GM12878 (cell line): ENCODE results near the gene PTPRU. TPM values are rescaled to one million over a fixed set of nuclear protein-coding genes. Genes with fewer than 3 reads are reported as not detected.

ENCODE experiments used
- ATF7 ChIP-seq: fragments of 450-650 bp; IDR thresholded peaks from 2 replicates; pipeline ENCODE4 v1.6.1; 2016; ENCODE audit warnings: low read depth, mild to moderate bottlenecking
- CBFB ChIP-seq: IDR thresholded peaks from 2 replicates; pipeline ENCODE4 v1.6.1; 2016; ENCODE audit warnings: antibody characterized with exemption, low read depth
- CBX5 ChIP-seq: sonication (generic); IDR thresholded peaks from 2 replicates; pipeline ENCODE4 v1.6.1; 2016; ENCODE audit warnings: low read depth, moderate library complexity, mild to moderate bottlenecking, inconsistent platforms
- MYB ChIP-seq: fragments of 150-350 bp; IDR thresholded peaks from 2 replicates; pipeline ENCODE4 v1.6.1; 2014; ENCODE audit warnings: mild to moderate bottlenecking, low read depth, low read length, borderline replicate concordance
- POLR2A ChIP-seq: IDR thresholded peaks from 2 replicates; pipeline ENCODE4 v1.6.1; 2011; ENCODE audit warnings: low read depth, mild to moderate bottlenecking, low read length
- POU2F2 ChIP-seq: IDR thresholded peaks from 3 replicates; pipeline ENCODE4 v1.6.1; 2011; ENCODE audit warnings: low read depth, mild to moderate bottlenecking, low read length, borderline replicate concordance
- SIX5 ChIP-seq: IDR thresholded peaks from 2 replicates; pipeline ENCODE4 v1.6.1; 2011; ENCODE audit warnings: mild to moderate bottlenecking, low read depth, low read length, moderate library complexity; ENCODE audit not compliant: severe bottlenecking
- SMC3 ChIP-seq: IDR thresholded peaks from 2 replicates; pipeline ENCODE4 v1.6.1; 2011; ENCODE audit warnings: low read length, improper control_type of control experiment, borderline replicate concordance
- ZNF274 ChIP-seq: IDR thresholded peaks from one replicate; pipeline ENCODE4 v1.8.0; 2011; ENCODE audit not compliant: insufficient read length, insufficient read depth
- polyA plus RNA-seq, 11 experiments: library from polyadenylated mRNA; depleted of rRNA in 4 of 11; unstranded in 6 of 11; stranded (reverse) in 5 of 11; fragments of >200 nt; fragmentation: Nextera tagmentation in 4 of 11; fragmentation: Illumina TruSeq in 1 of 11; extraction: Ambion mirVana in 4 of 11; extraction: Trizol in 1 of 11; gene quantifications; 1 replicate in 1 of 11; 2 replicates in 10 of 11; pipeline versions ENCODE4 v1.2.1 to v1.2.3, GENCODE V29; 2011 to 2016; ENCODE audit warnings: inconsistent platforms in 2 of 11, missing spikeins in 2 of 11, low read depth in 1 of 11
- total RNA-seq, 4 experiments: library from RNA; depleted of rRNA in 3 of 4; stranded (reverse); fragments of >200 nt in 3 of 4; fragmentation: Illumina TruSeq in 1 of 4; extraction: Trizol in 1 of 4; gene quantifications; 2 replicates each; pipeline versions ENCODE4 v1.2.1 to v1.2.3, GENCODE V29; 2013 to 2021
- TF ChIP-seq, protein P1 (sequence below): fragments of 450-650 bp; IDR thresholded peaks from 2 replicates; pipeline ENCODE4 v1.6.1; 2018; ENCODE audit warnings: borderline replicate concordance, mild to moderate bottlenecking; ENCODE audit not compliant: partially characterized antibody
- TF ChIP-seq, protein P2 (sequence below): fragments of 450-650 bp; IDR thresholded peaks from 2 replicates; pipeline ENCODE4 v1.6.1; 2017; ENCODE audit warnings: antibody characterized with exemption, mild to moderate bottlenecking, moderate library complexity

Gene PTPRU
- total and polyA plus RNA-seq, 10 of the 15 experiments (the other 5 are each of a cell fraction or from before 2014, with no cell fraction given), result 0.04 to 2.5 (median 0.73) TPM

DNA sequence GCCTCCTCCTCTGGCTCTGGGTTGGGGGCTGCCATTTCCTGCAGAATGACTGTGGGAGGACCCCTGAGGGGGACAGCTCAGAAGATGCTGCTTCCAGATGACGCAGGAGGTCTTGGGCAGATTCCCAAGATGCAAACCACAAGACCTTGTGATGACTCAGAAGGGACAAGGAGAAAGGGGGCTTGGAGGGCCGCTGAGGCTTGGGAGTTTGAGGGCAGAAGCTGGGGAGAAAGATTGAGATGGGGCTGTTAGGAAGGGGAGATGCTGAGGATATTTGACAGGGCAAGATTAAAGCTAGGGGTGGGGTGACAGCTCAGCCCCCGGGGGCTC lies 7.5 kb downstream of the PTPRU start (continued):
- TF ChIP-seq MYB (no peak), CBX5 (no peak), ATF7 (no peak), CBFB (no peak), POLR2A (no peak), SIX5 (no peak), ZNF274 (no peak), POU2F2 (no peak), SMC3 (no peak)
- TF ChIP-seq, protein P1, sequence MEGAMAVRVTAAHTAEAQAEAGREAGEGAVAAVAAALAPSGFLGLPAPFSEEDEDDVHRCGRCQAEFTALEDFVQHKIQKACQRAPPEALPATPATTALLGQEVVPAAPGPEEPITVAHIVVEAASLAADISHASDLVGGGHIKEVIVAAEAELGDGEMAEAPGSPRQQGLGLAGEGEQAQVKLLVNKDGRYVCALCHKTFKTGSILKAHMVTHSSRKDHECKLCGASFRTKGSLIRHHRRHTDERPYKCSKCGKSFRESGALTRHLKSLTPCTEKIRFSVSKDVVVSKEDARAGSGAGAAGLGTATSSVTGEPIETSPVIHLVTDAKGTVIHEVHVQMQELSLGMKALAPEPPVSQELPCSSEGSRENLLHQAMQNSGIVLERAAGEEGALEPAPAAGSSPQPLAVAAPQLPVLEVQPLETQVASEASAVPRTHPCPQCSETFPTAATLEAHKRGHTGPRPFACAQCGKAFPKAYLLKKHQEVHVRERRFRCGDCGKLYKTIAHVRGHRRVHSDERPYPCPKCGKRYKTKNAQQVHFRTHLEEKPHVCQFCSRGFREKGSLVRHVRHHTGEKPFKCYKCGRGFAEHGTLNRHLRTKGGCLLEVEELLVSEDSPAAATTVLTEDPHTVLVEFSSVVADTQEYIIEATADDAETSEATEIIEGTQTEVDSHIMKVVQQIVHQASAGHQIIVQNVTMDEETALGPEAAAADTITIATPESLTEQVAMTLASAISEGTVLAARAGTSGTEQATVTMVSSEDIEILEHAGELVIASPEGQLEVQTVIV, result no peak
- TF ChIP-seq, protein P2, sequence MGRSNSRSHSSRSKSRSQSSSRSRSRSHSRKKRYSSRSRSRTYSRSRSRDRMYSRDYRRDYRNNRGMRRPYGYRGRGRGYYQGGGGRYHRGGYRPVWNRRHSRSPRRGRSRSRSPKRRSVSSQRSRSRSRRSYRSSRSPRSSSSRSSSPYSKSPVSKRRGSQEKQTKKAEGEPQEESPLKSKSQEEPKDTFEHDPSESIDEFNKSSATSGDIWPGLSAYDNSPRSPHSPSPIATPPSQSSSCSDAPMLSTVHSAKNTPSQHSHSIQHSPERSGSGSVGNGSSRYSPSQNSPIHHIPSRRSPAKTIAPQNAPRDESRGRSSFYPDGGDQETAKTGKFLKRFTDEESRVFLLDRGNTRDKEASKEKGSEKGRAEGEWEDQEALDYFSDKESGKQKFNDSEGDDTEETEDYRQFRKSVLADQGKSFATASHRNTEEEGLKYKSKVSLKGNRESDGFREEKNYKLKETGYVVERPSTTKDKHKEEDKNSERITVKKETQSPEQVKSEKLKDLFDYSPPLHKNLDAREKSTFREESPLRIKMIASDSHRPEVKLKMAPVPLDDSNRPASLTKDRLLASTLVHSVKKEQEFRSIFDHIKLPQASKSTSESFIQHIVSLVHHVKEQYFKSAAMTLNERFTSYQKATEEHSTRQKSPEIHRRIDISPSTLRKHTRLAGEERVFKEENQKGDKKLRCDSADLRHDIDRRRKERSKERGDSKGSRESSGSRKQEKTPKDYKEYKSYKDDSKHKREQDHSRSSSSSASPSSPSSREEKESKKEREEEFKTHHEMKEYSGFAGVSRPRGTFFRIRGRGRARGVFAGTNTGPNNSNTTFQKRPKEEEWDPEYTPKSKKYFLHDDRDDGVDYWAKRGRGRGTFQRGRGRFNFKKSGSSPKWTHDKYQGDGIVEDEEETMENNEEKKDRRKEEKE, result no peak
